AG10803 (cell line): ENCODE measurements around the gene C11orf54.

Experiments
- DNase-seq: peaks from one replicate; pipeline ENCODE4 v3.0.0; 2010; ENCODE audit warnings: low read depth
- H3K4me3 ChIP-seq: 2 replicates; pipeline ENCODE4 v1.5.1; 2011; ENCODE audit warnings: mild to moderate bottlenecking, low read length, control low read depth
- CTCF ChIP-seq: conservative IDR thresholded peaks from 2 replicates; pipeline ENCODE4 v1.5.1; 2011; ENCODE audit warnings: mild to moderate bottlenecking, low read length, control low read depth, inconsistent platforms

C11orf54 gene

GRCh38 chr11:93801366-93801765, 59.9 kb downstream of the C11orf54 start:
- TF ChIP-seq CTCF = no peak
- H3K4me3 ChIP-seq = no peak overlapping the region
- DNase-seq = no peak

DNA sequence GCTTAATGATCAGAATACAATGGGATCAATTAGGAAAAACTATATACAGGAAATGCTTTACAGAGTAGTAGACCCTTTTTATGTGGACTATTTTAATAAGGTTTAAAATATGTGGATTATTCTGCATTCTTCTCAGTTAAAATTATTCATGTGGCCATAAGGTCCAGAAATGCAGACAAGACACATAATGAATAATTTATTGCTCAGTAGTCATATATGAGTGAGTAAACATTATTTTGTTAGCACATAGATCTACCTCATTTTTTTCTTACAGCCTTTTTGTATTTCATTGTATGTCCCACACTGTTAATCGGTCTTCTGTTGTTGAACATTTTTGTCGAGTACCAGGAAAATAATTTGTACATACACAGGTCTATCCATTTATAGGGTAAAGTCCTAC, 63.4 kb downstream of the C11orf54 start:
- DNase-seq = no peak
- TF ChIP-seq CTCF = no peak
- H3K4me3 ChIP-seq = no peak overlapping the region

DNA sequence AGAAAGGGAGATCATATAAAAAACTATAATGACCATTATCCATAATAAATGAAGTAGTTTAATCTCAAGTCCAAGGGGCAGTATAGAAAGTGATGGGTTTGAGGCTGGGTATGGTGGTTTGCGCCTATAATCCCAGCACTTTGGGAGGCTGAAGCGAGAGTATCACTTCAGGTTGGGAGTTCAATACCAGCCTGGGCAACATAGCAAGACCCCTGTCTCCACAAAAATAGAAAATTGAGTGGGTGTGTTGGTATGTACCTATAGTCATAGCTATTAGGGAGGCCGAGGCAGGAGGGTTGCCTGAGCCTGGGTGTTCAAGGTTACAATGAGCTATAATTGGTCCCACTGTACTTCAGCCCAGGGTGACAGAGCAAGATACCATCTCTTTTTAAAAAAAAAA, 66.5 kb downstream of the C11orf54 start:
- no peak for DNase-seq
- no peak overlapping the region for H3K4me3 ChIP-seq
- TF ChIP-seq CTCF = no peak

GRCh38 chr11:93813974-93814373, 72.5 kb downstream of the C11orf54 start:
- no peak for TF ChIP-seq CTCF
- DNase-seq = no peak
- no peak overlapping the region for H3K4me3 ChIP-seq
